NCI-H2107 treated with DMSO at 0.1 percent for 48 hours (cell line): ENCODE results near the gene CD300LB.
"Not testable (repeated sequence)": the region's sequence is repeated elsewhere in the genome, so short reads cannot be mapped to it uniquely, and the experiment has no call there.

Source experiments
- DNase-seq: peaks from one replicate; lab custom pipeline; 2025; ENCODE audit not compliant: unreplicated experiment; lab: John Stamatoyannopoulos, UW

CD300LB gene

GRCh38 chr17:74497471-74497870, 33.8 kb downstream of the CD300LB start:
- DNase-seq = no peak

GRCh38 chr17:74493331-74493833, 37.9 kb downstream of the CD300LB start:
- DNase-seq = peak; percentile 17

GRCh38 chr17:74491626-74492025, 39.6 kb downstream of the CD300LB start:
- DNase-seq = no peak

GRCh38 chr17:74490716-74491115, 40.6 kb downstream of the CD300LB start:
- DNase-seq = no peak

GRCh38 chr17:74488276-74488675, 43.0 kb downstream of the CD300LB start:
- not testable (repeated sequence) for DNase-seq

- DNase-seq = no peak
Measured at GRCh38 chr17:74485841-74486240, 45.4 kb downstream of the CD300LB start.

- DNase-seq = no peak
Measured at GRCh38 chr17:74485022-74485743, 46.1 kb downstream of the CD300LB start.

- DNase-seq = no peak
Measured at GRCh38 chr17:74484066-74484465, 47.2 kb downstream of the CD300LB start.

GRCh38 chr17:74481621-74482020, 49.7 kb downstream of the CD300LB start:
- DNase-seq = no peak

GRCh38 chr17:74480290-74480689, 51.0 kb downstream of the CD300LB start:
- no peak for DNase-seq

- DNase-seq = no peak
Measured at GRCh38 chr17:74478420-74479100, 52.7 kb downstream of the CD300LB start.

GRCh38 chr17:74477411-74477810, 53.9 kb downstream of the CD300LB start:
- no peak for DNase-seq

- DNase-seq = no peak
Measured at GRCh38 chr17:74475189-74475588, 56.1 kb downstream of the CD300LB start.

GRCh38 chr17:74474043-74474792, 57.1 kb downstream of the CD300LB start:
- DNase-seq = no peak

- no peak for DNase-seq
Measured at GRCh38 chr17:74473294-74473693, 58.0 kb downstream of the CD300LB start.

- no peak for DNase-seq
Measured at GRCh38 chr17:74472890-74473289, 58.4 kb downstream of the CD300LB start.

GRCh38 chr17:74471341-74471740, 59.9 kb downstream of the CD300LB start:
- no peak for DNase-seq
